ENCODE results near the gene PPP6R3.
"Not testable (repeated sequence)": the region's sequence is repeated elsewhere in the genome, so short reads cannot be mapped to it uniquely, and the experiment has no call there.

PPP6R3 gene

DNA sequence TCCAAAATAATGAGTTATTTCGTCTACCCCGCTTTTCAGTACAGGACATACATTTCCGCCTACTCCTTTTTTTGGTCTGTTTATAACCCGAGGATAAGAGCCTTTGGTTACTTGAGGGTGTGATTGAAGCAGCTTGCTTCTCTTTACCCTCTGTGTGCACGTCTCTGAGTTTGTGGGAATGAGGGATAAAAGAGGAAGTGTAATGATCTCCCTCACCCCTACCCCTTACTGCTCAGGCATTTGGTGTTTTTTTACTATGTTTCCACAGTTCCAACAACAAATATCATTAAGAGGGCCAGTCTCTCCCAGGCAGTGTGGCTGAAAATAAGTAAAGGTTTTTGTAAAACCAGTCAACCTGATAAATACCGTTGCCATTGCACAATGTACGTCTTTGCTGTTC, 140.6 kb downstream of the PPP6R3 start:
- DNase-seq (ENCODE audit: low read depth): no peak

DNA sequence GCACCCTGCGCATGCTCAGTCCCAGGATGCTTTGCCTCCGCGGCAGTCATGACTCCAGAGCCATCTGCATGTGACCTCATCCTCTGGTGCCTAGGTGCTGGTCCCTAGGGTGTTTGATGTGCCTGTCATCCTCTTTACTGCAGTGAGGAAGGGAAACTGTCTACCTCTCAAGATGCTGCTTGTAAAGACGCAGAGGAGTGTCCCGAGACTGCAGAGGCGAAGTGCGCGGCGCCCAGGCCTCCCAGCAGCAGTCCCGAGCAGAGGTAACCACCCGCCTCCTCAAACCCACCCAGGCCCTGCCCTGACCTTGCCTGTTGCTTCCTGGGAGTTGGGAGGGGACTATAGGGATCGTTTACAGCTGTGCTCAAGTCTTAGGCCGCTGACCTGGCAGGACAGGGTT, 149.2 kb downstream of the PPP6R3 start:
- DNase-seq (ENCODE audit: low read depth): no peak

- DNase-seq (ENCODE audit: low read depth): no peak
These were observed 150.0 kb downstream of the PPP6R3 start for GRCh38 chr11:68610452-68611116.

GRCh38 chr11:68615657-68616056, 155.1 kb downstream of the PPP6R3 start:
- no peak for DNase-seq (ENCODE audit: low read depth)

DNA sequence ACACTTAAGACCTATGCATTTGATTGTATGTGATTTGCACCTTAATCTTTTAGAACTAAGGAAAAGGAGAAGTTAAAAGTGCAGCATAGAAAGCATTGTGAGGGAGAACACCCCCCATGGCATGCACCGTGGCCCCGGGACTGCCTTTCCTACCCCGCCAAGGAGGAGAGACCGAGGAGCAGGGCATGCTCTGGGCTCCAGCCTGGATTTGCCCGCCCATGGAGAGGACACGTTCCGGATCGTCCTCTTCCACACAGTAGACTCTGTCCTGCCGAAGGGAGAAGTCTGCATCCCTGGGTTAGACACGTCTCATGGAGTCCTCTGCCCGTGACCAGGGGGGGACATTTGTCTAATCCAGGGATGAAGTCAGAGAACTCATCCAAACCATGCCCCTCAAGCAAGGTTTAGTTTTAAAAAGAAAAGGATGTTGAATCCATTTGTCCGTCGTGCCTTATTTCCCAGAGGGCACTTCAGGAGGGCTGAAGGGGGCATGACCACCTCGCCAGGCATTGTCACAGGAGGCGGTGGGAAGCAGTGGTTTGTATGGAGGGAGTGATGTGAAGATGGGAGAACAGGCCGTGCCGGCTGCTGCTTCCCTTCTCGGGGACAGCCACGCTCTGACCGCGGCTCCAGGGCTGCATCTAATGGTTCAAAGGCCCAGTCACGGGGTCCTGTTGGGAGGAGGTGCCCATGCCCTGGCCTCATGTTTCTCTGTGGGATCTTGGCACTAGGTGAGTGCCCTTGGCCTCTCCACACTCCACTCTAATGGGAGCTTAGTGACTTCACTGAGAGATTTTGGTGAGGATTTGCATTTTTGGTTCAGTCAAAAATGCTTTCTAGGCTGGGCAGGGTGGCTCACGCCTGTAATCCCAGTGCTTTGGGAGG, 157.6 kb downstream of the PPP6R3 start:
- no peak for DNase-seq (ENCODE audit: low read depth)

DNA sequence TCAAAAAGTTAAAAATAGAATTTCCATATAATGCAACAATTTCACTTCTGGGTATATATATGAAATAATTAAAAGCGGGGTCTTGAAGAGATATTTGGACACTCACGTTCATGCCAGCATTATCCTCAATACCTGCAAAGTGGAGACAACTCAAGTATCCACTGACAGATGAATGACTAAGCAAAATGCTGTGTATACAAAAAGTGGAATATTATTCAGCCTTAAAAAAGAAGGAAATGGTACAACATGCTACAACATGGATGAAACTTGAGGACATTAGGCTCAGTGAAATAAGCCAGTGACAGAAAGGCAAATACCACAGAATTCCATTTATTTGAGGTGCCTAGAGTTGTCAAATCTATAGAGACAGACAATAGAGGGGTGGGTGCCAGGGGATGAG, 161.3 kb downstream of the PPP6R3 start:
- DNase-seq (ENCODE audit: low read depth): no peak

- not testable (repeated sequence) for DNase-seq (ENCODE audit: low read depth)
These were observed 163.2 kb downstream of the PPP6R3 start for GRCh38 chr11:68623706-68624105.

DNA sequence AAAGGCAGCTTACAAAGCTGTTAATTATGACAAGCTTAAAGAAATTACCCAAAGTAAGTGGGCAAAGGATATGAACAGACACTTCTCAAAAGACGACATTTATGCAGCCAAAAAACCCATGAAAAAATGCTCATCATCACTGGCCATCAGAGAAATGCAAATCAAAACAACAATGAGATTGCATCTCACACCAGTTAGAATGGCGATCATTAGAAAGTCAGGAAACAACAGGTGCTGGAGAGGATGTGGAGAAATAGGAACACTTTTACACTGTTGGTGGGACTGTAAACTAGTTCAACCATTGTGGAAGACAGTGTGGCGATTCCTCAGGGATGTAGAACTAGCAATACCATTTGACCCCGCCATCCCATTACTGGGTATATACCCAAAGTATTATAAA, 164.5 kb downstream of the PPP6R3 start:
- DNase-seq (ENCODE audit: low read depth): not testable (repeated sequence)

DNA sequence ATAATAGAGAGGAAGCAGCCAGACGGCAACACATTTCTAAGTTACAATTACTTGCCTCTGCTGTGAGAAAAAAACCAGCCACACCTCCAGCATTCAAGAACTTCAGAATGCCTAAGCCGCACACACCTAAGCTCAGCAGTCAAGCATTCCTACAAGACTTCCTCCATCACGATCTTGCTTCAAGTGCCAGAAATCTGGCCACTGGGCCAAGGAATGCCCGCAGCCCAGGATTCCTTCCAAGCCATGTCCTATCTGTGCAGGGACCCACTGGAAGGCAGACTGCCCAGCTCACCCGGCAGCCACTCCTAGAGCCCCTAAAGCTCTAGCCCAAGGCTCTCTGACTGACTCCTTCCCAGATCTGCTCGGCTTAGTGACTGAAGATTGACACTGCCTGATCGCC, 165.7 kb downstream of the PPP6R3 start:
- DNase-seq (ENCODE audit: low read depth): not testable (repeated sequence)

- not testable (repeated sequence) for DNase-seq (ENCODE audit: low read depth)
These were observed 168.3 kb downstream of the PPP6R3 start for GRCh38 chr11:68628837-68629236.

GRCh38 chr11:68632375-68632774, 171.8 kb downstream of the PPP6R3 start:
- not testable (repeated sequence) for DNase-seq (ENCODE audit: low read depth)

DNA sequence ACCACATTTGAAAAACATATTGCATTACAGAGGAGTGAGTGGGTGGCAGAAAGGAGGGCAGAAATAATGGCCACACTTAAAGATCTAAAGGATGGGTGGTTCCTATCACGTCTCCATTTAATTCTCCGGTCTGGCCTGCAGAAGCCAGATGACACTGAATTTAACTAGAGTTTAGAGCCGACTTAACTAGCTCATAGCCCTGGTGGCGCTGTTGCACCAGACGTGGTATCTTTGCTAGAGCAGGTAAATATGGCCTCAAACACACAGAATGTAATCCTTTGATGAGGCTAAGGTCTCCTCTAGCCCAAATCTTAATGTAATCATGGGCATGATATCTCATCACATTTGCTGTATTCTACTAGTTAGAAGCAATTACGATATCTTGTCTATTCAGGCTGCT, 172.2 kb downstream of the PPP6R3 start:
- DNase-seq (ENCODE audit: low read depth): no peak

DNA sequence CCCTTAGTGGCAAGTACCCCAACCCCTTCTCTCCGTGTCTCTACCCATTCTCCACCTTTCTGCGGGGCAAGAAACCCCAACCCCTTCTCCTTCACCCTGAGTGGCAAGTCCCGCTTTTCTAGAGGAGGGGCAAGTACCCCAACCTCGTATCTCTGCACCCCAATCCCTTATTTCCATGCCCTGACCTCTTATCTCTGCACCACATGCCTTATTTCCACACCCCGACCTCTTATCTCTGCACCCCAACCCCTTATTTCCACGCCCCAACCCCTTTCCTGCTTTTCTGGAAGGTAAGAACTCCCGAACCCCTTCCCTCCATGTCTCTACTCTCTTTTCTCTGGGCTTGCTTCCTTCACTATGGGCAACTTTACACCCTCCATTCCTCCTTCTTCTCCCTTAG, 174.1 kb downstream of the PPP6R3 start:
- not testable (repeated sequence) for DNase-seq (ENCODE audit: low read depth)

DNA sequence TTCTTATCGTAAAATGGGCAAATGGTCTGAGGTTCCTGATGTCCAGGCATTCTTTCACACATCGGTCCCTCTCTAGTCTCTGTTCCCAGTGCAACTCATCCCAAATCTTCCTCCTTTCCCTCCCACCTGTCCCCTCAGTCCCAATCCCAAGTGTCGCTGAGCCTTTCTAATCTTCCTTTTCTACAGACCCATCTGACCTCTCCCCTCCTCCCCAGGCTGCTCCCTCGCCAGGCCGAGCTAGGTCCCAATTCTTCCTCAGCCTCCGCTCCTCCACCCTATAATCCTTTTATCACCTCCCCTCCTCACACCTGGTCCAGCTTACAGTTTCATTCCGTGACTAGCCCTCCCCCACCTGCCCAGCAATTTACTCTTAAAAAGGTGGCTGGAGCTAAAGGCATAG, 174.6 kb downstream of the PPP6R3 start:
- not testable (repeated sequence) for DNase-seq (ENCODE audit: low read depth)

- DNase-seq (ENCODE audit: low read depth): not testable (repeated sequence)
These were observed 175.3 kb downstream of the PPP6R3 start for GRCh38 chr11:68635883-68636282.

GRCh38 chr11:68639322-68639721, 178.8 kb downstream of the PPP6R3 start:
- not testable (repeated sequence) for DNase-seq (ENCODE audit: low read depth)

GRCh38 chr11:68641880-68642279, 181.3 kb downstream of the PPP6R3 start:
- no peak for DNase-seq (ENCODE audit: low read depth)

- DNase-seq (ENCODE audit: low read depth): no peak
These were observed 183.0 kb downstream of the PPP6R3 start for GRCh38 chr11:68643585-68643984.

DNA sequence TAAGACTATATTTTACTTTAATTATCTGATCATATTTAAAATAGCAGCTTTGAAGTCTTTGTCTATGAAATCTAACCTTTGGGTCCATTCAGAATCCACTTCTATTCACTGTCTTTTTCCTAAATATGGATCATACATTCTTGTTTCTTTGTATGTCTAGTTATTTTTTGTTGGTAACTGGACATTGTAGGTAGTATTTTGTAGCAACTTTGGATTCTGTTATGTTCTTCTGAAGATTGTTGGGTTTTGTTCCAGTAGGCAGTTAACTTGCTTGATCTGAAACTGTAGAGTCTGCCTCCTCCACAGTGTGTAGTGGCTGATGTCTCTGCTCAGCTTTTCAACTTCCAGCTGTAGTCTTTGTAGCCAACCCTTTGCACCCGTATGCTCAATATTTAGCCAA, 186.3 kb downstream of the PPP6R3 start:
- DNase-seq (ENCODE audit: low read depth): no peak

DNA sequence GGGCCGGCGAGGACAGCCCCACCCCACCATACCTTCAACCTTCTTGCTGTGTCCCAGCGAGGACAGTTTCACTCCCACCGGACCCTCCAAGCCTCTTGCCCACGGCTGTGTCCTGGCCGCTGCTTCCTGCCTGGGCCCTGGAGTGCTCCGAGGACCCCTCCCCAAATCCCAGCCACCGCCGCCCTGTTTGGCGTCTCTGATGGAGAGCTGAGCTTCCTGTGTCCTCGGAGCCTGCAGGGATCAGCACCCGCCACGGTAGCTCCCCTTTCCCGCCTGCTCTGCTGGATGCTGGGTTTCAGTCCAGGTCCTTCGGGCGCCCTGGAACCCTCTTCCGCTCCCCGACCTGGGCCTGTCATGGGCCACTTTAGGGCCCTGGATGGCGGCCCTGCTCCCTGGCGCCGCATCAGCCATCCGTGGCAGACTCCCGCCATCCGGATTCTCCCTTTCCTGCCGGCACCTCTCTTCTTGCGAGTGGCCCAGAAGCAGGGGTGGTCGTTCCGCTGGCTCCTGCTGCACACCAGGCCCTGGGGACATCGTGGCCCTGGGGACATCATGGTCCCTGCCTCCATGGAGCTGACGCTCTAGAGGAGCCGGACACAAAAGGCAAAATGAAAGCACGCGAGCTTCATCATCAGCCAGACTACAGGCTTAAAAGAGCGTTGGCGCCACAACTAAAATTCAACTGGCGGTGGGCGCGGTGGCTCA, 189.5 kb downstream of the PPP6R3 start:
- DNase-seq (ENCODE audit: low read depth): no peak

- DNase-seq (ENCODE audit: low read depth): no peak
These were observed 190.2 kb downstream of the PPP6R3 start for GRCh38 chr11:68650801-68651200.

DNA sequence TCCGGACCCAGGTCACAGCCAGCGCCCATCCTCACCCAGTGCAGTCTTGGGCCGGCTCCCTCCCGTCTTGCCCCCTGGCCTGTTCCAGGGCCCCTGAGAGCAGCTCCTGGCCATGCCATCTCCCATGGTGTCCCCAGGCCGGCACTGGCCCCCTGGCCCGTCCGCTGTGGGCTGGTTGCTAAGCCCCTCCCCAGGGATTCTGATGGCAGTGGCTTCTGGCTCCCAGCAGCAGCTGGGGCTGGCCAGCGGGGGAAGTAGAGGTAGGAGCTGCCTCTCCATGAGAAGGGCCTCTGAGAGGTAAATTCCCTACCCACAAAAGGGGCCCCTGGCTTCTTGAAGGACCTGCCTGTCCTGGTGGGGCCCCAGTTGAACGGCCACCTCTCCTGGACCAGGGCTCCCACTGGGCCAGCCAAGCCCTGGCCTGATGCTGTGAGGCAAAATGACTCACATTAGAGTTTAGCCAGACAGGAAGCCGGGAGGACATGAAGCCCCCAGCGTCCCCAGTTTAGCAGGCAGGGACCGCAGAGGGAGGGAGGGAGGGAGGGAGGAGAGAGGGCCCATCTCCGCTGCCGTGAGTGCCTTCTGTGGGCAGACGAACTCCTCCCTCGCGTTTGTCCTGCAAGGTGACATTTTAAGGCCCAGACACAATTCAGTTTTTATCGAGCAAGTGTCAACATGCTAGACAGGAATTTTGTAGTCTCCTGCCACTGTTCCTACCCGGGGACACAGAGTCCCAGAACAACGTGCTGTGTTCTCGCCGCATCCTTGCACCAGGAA, 190.8 kb downstream of the PPP6R3 start:
- no peak for DNase-seq (ENCODE audit: low read depth)
